Nephron progenitor cell (in vitro differentiated cells): ENCODE results near the gene TK2.
A peak's percentile ranks its signal among the peaks of the same experiment; 100 is the strongest.

Experiments
- DNase-seq: peaks from one replicate; pipeline ENCODE4 v3.0.0; 2021
- H3K27ac Mint-ChIP-seq: 2 replicates; pipeline ENCODE4 v1.8.0; 2021; ENCODE audit warnings: mild to moderate bottlenecking, moderate library complexity, mixed read lengths
- H3K27me3 Mint-ChIP-seq: 2 replicates; pipeline ENCODE4 v1.8.0; 2021; ENCODE audit warnings: mild to moderate bottlenecking, low read depth, mixed read lengths; ENCODE audit not compliant: poor library complexity
- H3K36me3 Mint-ChIP-seq: 2 replicates; pipeline ENCODE4 v1.8.0; 2021; ENCODE audit warnings: low read depth, mixed read lengths
- H3K4me1 Mint-ChIP-seq: 2 replicates; pipeline ENCODE4 v1.8.0; 2021; ENCODE audit warnings: mixed read lengths
- H3K4me3 Mint-ChIP-seq: 2 replicates; pipeline ENCODE4 v1.8.0; 2021; ENCODE audit warnings: mild to moderate bottlenecking, moderate library complexity, mixed read lengths
- H3K9me3 Mint-ChIP-seq: 2 replicates; pipeline ENCODE4 v1.8.0; 2021; ENCODE audit warnings: mild to moderate bottlenecking, moderate library complexity, mixed read lengths
- TF ChIP-seq, protein P1 (sequence below): fragments of 200-600 bp; sonication (generic); IDR thresholded peaks from 2 replicates; pipeline ENCODE4 v1.5.0; 2021; ENCODE audit warnings: antibody characterized with exemption

The TK2 gene

DNA sequence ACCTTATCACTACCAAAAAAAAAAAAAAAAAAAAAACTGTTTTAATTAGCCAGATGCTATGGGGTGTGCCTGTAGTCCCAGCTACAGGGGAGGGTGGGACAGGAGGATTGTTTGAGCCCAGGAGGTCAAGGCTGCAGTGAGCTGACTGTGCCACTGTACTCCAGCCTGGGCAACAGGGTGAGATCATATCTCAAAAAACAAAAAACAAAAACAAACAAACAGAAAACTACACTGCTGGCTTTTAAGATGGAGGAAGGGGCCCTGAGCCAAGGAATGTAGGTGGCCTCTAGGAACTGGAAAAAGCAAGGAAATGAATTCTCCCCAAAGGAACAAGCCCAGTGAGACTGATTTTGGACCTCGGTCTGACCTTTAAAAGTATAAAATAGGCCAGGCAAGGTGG lies 61.4 kb downstream of the TK2 start:
- Mint-ChIP-seq H3K36me3 (peaks cover 8% of the 10 kb centered on the region), H3K27ac (no peak overlapping the region)

DNA sequence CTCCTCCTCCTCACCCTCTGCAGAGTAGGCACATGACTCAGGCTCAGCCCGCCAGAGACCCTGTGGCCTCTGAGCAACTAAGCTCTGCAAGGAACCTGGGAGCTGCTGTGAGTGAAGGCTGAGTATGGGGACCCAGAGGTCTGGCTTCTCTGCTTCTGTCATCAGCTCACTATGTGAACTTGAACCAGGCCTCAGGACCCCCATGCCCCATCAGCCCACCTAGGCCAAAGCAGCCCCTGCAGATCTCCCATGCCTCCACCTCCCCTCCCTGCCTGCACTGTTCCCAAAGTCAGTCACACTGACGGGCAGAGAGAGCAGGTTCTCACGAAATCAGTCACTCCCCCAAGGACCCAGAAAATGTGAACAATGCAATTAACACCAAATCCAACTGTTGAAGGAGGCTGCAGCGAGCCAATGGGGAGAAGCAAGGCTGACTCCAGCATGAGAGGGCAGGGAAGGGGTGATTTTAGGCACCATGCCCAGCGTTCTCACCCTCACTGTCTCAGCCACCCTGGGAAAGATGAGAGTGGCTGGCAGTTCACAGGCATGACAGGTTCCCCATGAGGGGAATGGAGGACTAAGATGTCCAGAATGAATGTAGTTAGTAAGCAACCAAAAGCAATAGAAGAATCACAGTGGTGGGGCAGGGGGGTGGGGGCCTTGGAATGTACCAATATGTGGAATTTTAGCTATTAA lies 62.2 kb downstream of the TK2 start:
- TF ChIP-seq, protein P1, sequence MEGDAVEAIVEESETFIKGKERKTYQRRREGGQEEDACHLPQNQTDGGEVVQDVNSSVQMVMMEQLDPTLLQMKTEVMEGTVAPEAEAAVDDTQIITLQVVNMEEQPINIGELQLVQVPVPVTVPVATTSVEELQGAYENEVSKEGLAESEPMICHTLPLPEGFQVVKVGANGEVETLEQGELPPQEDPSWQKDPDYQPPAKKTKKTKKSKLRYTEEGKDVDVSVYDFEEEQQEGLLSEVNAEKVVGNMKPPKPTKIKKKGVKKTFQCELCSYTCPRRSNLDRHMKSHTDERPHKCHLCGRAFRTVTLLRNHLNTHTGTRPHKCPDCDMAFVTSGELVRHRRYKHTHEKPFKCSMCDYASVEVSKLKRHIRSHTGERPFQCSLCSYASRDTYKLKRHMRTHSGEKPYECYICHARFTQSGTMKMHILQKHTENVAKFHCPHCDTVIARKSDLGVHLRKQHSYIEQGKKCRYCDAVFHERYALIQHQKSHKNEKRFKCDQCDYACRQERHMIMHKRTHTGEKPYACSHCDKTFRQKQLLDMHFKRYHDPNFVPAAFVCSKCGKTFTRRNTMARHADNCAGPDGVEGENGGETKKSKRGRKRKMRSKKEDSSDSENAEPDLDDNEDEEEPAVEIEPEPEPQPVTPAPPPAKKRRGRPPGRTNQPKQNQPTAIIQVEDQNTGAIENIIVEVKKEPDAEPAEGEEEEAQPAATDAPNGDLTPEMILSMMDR, result no peak
- Mint-ChIP-seq H3K9me3 (peaks cover 9% of the 10 kb centered on the region), H3K36me3 (peaks cover 8% of the 10 kb centered on the region), H3K27ac (no peak overlapping the region), H3K27me3 (peaks cover 15% of the 10 kb centered on the region), H3K4me3 (no peak overlapping the region), H3K4me1 (peaks cover 17% of the 10 kb centered on the region)
- DNase-seq, result no peak

More for the DNA sequence above, 61.4 kb downstream of the TK2 start:
- TF ChIP-seq, protein P1, result no peak
- Mint-ChIP-seq H3K27me3 (peaks cover 16% of the 10 kb centered on the region), H3K9me3 (peaks cover 9% of the 10 kb centered on the region), H3K4me1 (peaks cover 15% of the 10 kb centered on the region), H3K4me3 (no peak overlapping the region)
- DNase-seq, result no peak

DNA sequence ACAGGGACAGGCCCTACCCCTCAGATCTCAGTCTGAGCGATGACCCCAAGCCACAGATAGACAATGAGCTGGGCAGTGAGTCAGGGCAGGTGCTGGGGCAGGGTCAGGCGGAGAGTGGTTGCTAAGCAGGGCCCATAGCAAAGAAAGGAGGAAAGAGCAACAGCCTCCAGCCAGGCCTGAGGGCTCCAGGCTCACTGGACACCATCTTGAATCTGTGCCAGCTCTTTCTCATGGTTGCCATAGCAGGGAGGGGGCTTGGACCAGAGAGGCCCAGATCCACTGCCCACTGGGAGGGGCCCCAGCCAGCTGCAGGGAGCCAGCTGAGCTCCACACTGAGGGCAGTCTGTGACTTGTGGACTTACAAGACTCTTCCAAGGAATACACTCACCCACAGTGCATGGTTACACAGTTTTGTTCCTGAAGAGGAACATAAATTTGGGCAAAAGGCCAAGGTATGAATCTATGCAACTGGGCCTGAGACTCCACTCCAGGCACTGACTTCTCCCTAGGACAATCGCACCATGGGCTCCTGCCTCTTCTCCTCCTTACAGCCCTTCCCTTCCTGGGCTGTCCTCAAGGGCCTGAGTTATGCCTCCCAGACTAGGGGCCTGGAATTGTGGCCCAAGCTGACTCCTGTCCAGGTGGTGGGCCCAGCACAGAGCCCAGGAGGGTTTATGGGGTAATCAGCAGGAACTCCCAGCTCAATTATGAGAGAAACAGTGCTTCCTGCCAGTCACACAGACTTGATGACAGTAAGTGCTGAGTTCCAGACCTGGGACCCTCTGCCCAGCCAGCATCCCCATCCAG lies 62.9 kb downstream of the TK2 start:
- Mint-ChIP-seq H3K27ac (no peak overlapping the region), H3K27me3 (peaks cover 15% of the 10 kb centered on the region), H3K9me3 (peaks cover 9% of the 10 kb centered on the region), H3K36me3 (peaks cover 8% of the 10 kb centered on the region), H3K4me3 (no peak overlapping the region), H3K4me1 (peaks cover 17% of the 10 kb centered on the region)
- TF ChIP-seq, protein P1, result no peak
- no peak for DNase-seq

DNA sequence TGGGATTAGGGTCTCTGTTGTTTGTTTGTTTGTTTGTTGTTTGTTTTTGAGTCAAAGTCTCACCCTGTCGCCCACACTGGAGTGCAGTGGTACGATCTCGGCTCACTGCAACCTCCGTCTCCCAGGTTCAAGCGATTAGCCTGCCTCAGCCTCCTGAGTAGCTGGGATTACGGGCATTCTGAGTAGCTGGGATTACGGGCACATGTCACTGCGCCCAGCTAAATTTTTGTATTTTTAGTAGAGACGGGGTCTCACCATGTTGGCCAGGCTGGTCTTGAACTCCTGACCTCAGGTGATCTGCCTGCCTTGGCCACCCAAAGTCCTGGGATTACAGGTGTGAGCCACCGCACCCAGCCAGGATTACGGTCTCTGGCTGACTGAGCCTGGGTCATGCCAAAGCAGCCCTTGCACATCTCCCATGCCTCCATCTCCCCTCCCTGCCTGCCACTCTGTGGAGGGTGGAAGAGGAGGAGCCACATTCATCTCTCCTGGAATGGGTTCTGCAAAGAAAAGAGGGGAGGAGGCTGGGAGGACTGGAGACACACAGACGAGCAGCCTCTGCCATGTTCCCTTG lies 63.6 kb downstream of the TK2 start:
- H3K4me3 Mint-ChIP-seq, result no peak overlapping the region
- peaks cover 15% of the 10 kb centered on the region for H3K27me3 Mint-ChIP-seq
- H3K27ac Mint-ChIP-seq, result no peak overlapping the region
- H3K4me1 Mint-ChIP-seq, result peaks cover 17% of the 10 kb centered on the region
- peaks cover 8% of the 10 kb centered on the region for H3K36me3 Mint-ChIP-seq
- DNase-seq, result no peak
- TF ChIP-seq, protein P1, result no peak
- H3K9me3 Mint-ChIP-seq, result peaks cover 9% of the 10 kb centered on the region

DNA sequence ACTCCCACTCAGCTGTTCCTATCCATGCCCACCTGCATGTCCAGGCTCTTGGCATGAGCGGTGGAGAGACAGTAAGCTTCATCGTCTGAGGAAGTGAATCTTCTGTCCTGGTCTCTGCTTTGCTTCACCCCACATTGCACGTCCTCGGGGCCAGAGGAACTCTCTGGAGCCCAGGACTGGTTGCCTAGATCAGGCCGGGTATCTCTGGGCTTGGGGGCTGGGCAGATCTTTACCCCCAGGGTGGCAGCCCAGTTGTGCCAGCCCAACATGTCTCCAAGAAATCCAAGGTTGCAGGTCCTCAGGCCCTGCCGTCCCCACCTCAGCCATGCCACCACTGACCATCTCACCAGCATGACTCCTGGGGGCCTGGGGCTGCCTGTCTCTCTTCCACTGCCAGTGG lies 64.5 kb downstream of the TK2 start:
- Mint-ChIP-seq H3K4me3 (no peak overlapping the region), H3K27me3 (peaks cover 15% of the 10 kb centered on the region), H3K36me3 (peaks cover 8% of the 10 kb centered on the region), H3K9me3 (peaks cover 9% of the 10 kb centered on the region), H3K27ac (peak overlapping the region; percentile 59), H3K4me1 (peaks cover 17% of the 10 kb centered on the region)
- TF ChIP-seq, protein P1, result no peak
- DNase-seq, result no peak
